ENCODE measurements around the gene DEAF1.

Gene DEAF1

DNA sequence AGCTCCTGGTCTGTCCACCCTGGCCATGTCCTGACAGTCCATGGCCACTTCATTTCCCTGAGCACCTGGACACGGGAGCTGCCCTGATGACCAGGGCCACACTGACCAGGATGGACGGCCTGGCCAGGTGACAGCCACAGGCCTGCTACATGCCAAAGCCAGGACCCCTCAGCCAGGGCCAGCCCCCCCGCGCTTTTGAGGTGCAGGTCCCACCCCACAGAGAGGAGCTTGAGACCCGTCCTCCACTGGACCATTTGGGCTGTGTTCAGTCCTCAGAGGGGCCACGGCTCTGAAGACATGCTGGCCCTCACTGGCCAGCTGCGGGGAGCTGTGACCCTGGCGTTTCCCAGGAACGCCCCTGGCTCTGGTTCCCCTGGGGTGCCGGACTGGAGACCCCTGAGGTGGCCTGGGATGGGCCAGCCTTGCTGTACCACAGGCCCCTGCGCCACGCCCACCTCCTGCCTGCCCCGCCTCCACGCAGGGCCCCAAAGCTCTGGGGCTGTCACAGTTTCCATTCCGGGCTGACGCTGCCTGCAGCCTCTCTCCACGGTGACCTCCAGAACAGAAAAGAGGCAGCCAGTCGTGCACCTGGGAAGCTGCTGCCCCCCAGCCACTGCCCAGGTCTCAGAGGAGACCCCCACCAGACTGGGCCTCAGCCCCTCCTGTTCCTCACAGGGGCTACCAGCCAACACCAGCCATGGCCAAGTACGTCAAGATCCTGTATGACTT is 29.2 kb upstream of the DEAF1 start:
- DNase-seq: no peak
- Histone ChIP-seq H3K9ac (ENCODE audit: low read length) (no peak overlapping the region), H2AFZ (ENCODE audit: low read depth, low read length) (no peak overlapping the region), H3K4me3 (ENCODE audit: insufficient read depth in 1 of 2, low read depth in 1 of 2, low read length in 2 of 2) (no peak overlapping the region), H3K4me2 (ENCODE audit: low read length, poor library complexity, severe bottlenecking) (no peak overlapping the region), H2BK12ac (ENCODE audit: low read length in 2 of 2) (no peak overlapping the region), H3K23ac (ENCODE audit: low read length in 2 of 2) (no peak overlapping the region), H4K8ac (ENCODE audit: low read length) (no peak overlapping the region), H3K27me3 (ENCODE audit: control insufficient read depth in 1 of 2, insufficient read depth in 1 of 2, low read length in 2 of 2) (no peaks in the 10 kb centered on the region), H3K36me3 (ENCODE audit: control insufficient read depth in 1 of 2, insufficient read depth in 2 of 2, low read depth in 1 of 2, low read length in 2 of 2) (peaks cover 29 to 85% of the 10 kb centered on the region in 2 experiments), H3K9me3 (ENCODE audit: control insufficient read depth, low read length) (no peaks in the 10 kb centered on the region), H3K27ac (ENCODE audit: low read length, poor library complexity, severe bottlenecking) (no peak overlapping the region), H3K79me1 (replicated peaks; ENCODE audit: low read length, poor library complexity, severe bottlenecking) (peaks cover 24% of the 10 kb centered on the region), H3K4me1 (ENCODE audit: control insufficient read depth, insufficient read depth, low read depth, low read length) (peaks cover 56% of the 10 kb centered on the region), H2BK15ac (ENCODE audit: low read depth, poor library complexity, severe bottlenecking) (no peak overlapping the region), H3K4ac (ENCODE audit: low read depth in 1 of 2, low read length in 2 of 2) (no peak overlapping the region), H4K91ac (ENCODE audit: low read length) (no peak overlapping the region), H3K14ac (ENCODE audit: low read length in 2 of 2) (no peak overlapping the region), H3K18ac (ENCODE audit: low read depth in 1 of 2, low read length in 2 of 2) (no peak overlapping the region), H2BK120ac (ENCODE audit: low read depth, low read length) (no peak overlapping the region), H2BK5ac (ENCODE audit: low read depth, low read length, poor library complexity, severe bottlenecking) (no peak overlapping the region), H2AK5ac (ENCODE audit: low read length, severe bottlenecking) (peak overlapping the region; percentile 16)
- 81% methylated on average over 19 of the region's 19 CpGs for WGBS

DNA sequence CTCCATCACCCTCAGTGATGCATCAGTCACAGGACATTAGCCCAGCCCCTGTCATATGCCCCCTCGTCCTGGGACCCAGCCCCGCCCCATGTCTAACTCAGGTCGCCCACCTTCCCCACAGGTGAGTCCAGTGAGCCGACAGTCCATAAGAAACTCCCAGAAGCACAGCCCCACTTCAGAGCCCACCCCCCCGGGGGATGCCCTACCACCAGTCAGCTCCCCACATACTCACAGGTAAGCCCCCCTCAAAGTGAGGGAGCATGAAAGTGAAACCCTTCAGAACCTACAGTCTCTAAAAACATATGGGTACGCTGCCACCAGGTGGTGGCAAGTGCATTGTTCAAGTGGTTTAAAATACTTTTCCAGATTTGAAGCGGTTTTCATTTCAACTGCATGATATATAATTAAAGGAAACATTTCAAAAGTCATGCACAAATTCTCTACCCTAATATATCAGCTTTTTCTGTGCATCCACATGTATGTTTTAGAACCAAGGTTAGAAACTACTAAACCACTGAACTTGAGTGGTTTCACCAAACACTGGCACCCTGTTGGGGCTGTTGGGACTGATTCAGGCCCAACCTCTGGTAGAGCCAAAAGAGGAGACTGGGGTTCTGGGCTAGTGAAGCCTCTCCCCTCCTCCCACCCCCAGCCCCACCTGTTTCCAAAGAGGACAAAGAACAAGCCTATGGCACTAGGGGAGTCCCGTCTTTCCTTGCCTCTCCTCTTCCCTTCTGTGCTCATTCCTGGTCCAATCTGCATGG is 28.3 kb upstream of the DEAF1 start:
- 79% methylated on average over 5 of the region's 8 CpGs for WGBS
- H3K9ac ChIP-seq (ENCODE audit: low read length): no peak overlapping the region

DNA sequence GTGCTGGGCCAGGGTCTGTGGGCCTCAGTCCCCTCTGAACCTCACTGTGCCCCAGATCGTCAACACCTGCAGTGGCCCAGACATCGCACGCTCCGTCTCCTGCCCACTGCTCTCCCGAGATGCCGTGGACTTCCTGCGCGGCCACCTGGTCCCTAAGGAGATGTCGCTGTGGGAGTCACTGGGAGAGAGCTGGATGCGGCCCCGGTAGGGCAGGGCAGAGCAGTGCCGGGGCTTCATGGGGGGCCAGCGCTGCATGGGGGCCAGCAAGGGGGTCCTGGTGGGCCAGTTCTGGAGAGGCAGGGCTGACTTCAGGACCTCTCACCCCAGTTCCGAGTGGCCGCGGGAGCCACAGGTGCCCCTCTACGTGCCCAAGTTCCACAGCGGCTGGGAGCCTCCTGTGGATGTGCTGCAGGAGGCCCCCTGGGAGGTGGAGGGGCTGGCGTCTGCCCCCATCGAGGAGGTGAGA is 27.4 kb upstream of the DEAF1 start:
- Histone ChIP-seq H2AK5ac (ENCODE audit: low read length, severe bottlenecking) (no peak overlapping the region), H2BK120ac (ENCODE audit: low read depth, low read length) (no peak overlapping the region), H3K23ac (ENCODE audit: low read length in 2 of 2) (no peak overlapping the region), H3K4me2 (ENCODE audit: low read length, poor library complexity, severe bottlenecking) (no peak overlapping the region), H3K18ac (ENCODE audit: low read depth in 1 of 2, low read length in 2 of 2) (no peak overlapping the region), H2AFZ (ENCODE audit: low read depth, low read length) (no peak overlapping the region), H3K4me3 (ENCODE audit: insufficient read depth in 1 of 2, low read depth in 1 of 2, low read length in 2 of 2) (no peak overlapping the region), H2BK12ac (ENCODE audit: low read length in 2 of 2) (no peak overlapping the region), H4K91ac (ENCODE audit: low read length) (no peak overlapping the region), H3K79me1 (replicated peaks; ENCODE audit: low read length, poor library complexity, severe bottlenecking) (peaks cover 25% of the 10 kb centered on the region), H2BK15ac (ENCODE audit: low read depth, poor library complexity, severe bottlenecking) (no peak overlapping the region), H4K8ac (ENCODE audit: low read length) (no peak overlapping the region), H3K4me1 (ENCODE audit: control insufficient read depth, insufficient read depth, low read depth, low read length) (peaks cover 40% of the 10 kb centered on the region), H3K9me3 (ENCODE audit: control insufficient read depth, low read length) (no peaks in the 10 kb centered on the region), H3K4ac (ENCODE audit: low read depth in 1 of 2, low read length in 2 of 2) (no peak overlapping the region), H2BK5ac (ENCODE audit: low read depth, low read length, poor library complexity, severe bottlenecking) (no peak overlapping the region), H3K27ac (ENCODE audit: low read length, poor library complexity, severe bottlenecking) (no peak overlapping the region), H3K27me3 (ENCODE audit: control insufficient read depth in 1 of 2, insufficient read depth in 1 of 2, low read length in 2 of 2) (no peaks in the 10 kb centered on the region), H3K9ac (ENCODE audit: low read length) (no peak overlapping the region), H3K36me3 (ENCODE audit: control insufficient read depth in 1 of 2, insufficient read depth in 2 of 2, low read depth in 1 of 2, low read length in 2 of 2) (peaks cover 29 to 82% of the 10 kb centered on the region in 2 experiments), H3K14ac (ENCODE audit: low read length in 2 of 2) (no peak overlapping the region)
- no peak for DNase-seq
- 89% methylated on average over 13 of the region's 20 CpGs for WGBS

More for the DNA sequence above, 28.3 kb upstream of the DEAF1 start:
- no peak overlapping the region for H2BK5ac ChIP-seq (ENCODE audit: low read depth, low read length, poor library complexity, severe bottlenecking)
- peak; percentile 64 for DNase-seq
- H3K23ac ChIP-seq (ENCODE audit: low read length in 2 of 2): no peak overlapping the region
- H2BK120ac ChIP-seq (ENCODE audit: low read depth, low read length): no peak overlapping the region
- no peak overlapping the region for H3K27ac ChIP-seq (ENCODE audit: low read length, poor library complexity, severe bottlenecking)
- H4K91ac ChIP-seq (ENCODE audit: low read length): no peak overlapping the region
- H4K8ac ChIP-seq (ENCODE audit: low read length): no peak overlapping the region
- H3K4me2 ChIP-seq (ENCODE audit: low read length, poor library complexity, severe bottlenecking): no peak overlapping the region
- H3K36me3 ChIP-seq (ENCODE audit: control insufficient read depth in 1 of 2, insufficient read depth in 2 of 2, low read depth in 1 of 2, low read length in 2 of 2): peaks cover 29 to 87% of the 10 kb centered on the region in 2 experiments
- no peaks in the 10 kb centered on the region for H3K27me3 ChIP-seq (ENCODE audit: control insufficient read depth in 1 of 2, insufficient read depth in 1 of 2, low read length in 2 of 2)
- H3K4me3 ChIP-seq (ENCODE audit: insufficient read depth in 1 of 2, low read depth in 1 of 2, low read length in 2 of 2): no peak overlapping the region
- no peak overlapping the region for H2BK15ac ChIP-seq (ENCODE audit: low read depth, poor library complexity, severe bottlenecking)
- H3K9me3 ChIP-seq (ENCODE audit: control insufficient read depth, low read length): no peaks in the 10 kb centered on the region
- H3K4ac ChIP-seq (ENCODE audit: low read depth in 1 of 2, low read length in 2 of 2): no peak overlapping the region
- H3K4me1 ChIP-seq (ENCODE audit: control insufficient read depth, insufficient read depth, low read depth, low read length): peaks cover 49% of the 10 kb centered on the region
- H3K14ac ChIP-seq (ENCODE audit: low read length in 2 of 2): no peak overlapping the region
- peaks cover 24% of the 10 kb centered on the region for H3K79me1 ChIP-seq (replicated peaks; ENCODE audit: low read length, poor library complexity, severe bottlenecking)
- H3K18ac ChIP-seq (ENCODE audit: low read depth in 1 of 2, low read length in 2 of 2): no peak overlapping the region
- peak overlapping the region; percentile 4 for H2AK5ac ChIP-seq (ENCODE audit: low read length, severe bottlenecking)
- no peak overlapping the region for H2BK12ac ChIP-seq (ENCODE audit: low read length in 2 of 2)
- H2AFZ ChIP-seq (ENCODE audit: low read depth, low read length): no peak overlapping the region

DNA sequence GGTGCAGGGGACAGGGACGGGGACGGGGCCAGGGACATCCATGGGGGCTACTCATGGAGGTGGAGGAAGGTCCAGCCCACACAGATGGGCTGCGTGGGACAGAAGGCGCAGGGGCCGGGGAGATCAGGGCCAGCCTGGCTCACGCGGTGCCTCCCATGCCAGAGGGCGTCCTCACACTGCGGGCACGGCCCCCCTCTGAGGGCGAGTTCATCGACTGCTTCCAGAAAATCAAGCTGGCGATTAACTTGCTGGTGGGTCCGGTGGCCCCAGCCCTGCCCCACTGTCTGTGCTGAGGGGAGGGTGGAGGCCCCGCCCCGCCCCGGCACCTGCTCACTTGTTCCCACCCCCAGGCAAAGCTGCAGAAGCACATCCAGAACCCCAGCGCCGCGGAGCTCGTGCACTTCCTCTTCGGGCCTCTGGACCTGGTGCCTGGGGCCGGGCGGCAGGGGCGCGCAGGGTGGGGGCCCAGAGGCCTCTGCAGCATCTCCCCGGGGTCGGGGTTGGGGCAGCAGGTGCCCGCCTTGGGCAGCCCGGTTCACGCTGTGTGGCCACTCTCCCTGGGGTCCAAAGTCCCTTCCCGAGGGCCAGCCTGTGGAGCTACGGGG is 26.8 kb upstream of the DEAF1 start:
- H3K18ac ChIP-seq (ENCODE audit: low read depth in 1 of 2, low read length in 2 of 2): no peak overlapping the region
- no peak overlapping the region for H2BK5ac ChIP-seq (ENCODE audit: low read depth, low read length, poor library complexity, severe bottlenecking)
- H3K27me3 ChIP-seq (ENCODE audit: control insufficient read depth in 1 of 2, insufficient read depth in 1 of 2, low read length in 2 of 2): no peaks in the 10 kb centered on the region
- H3K4ac ChIP-seq (ENCODE audit: low read depth in 1 of 2, low read length in 2 of 2): no peak overlapping the region
- H3K23ac ChIP-seq (ENCODE audit: low read length in 2 of 2): no peak overlapping the region
- H2AK5ac ChIP-seq (ENCODE audit: low read length, severe bottlenecking): no peak overlapping the region
- H2BK12ac ChIP-seq (ENCODE audit: low read length in 2 of 2): no peak overlapping the region
- H3K9ac ChIP-seq (ENCODE audit: low read length): no peak overlapping the region
- no peak overlapping the region for H3K27ac ChIP-seq (ENCODE audit: low read length, poor library complexity, severe bottlenecking)
- H3K4me3 ChIP-seq (ENCODE audit: insufficient read depth in 1 of 2, low read depth in 1 of 2, low read length in 2 of 2): no peak overlapping the region
- no peak overlapping the region for H2BK15ac ChIP-seq (ENCODE audit: low read depth, poor library complexity, severe bottlenecking)
- H3K36me3 ChIP-seq (ENCODE audit: control insufficient read depth in 1 of 2, insufficient read depth in 2 of 2, low read depth in 1 of 2, low read length in 2 of 2): peaks cover 29 to 82% of the 10 kb centered on the region in 2 experiments
- no peak overlapping the region for H4K8ac ChIP-seq (ENCODE audit: low read length)
- no peak overlapping the region for H2AFZ ChIP-seq (ENCODE audit: low read depth, low read length)
- no peaks in the 10 kb centered on the region for H3K9me3 ChIP-seq (ENCODE audit: control insufficient read depth, low read length)
- H3K4me1 ChIP-seq (ENCODE audit: control insufficient read depth, insufficient read depth, low read depth, low read length): peaks cover 36% of the 10 kb centered on the region
- WGBS: 91% methylated on average over 29 of the region's 33 CpGs
- no peak overlapping the region for H3K14ac ChIP-seq (ENCODE audit: low read length in 2 of 2)
- H2BK120ac ChIP-seq (ENCODE audit: low read depth, low read length): no peak overlapping the region
- peaks cover 28% of the 10 kb centered on the region for H3K79me1 ChIP-seq (replicated peaks; ENCODE audit: low read length, poor library complexity, severe bottlenecking)
- no peak overlapping the region for H3K4me2 ChIP-seq (ENCODE audit: low read length, poor library complexity, severe bottlenecking)
- no peak overlapping the region for H4K91ac ChIP-seq (ENCODE audit: low read length)
- DNase-seq: no peak
